HG03439 (cell line): ENCODE measurements around the gene KDM1B.
"Not testable (repeated sequence)": the region's sequence is repeated elsewhere in the genome, so short reads cannot be mapped to it uniquely, and the experiment has no call there.

Experiments used
- ATAC-seq: cut with Tn5 transposase; IDR thresholded peaks from one replicate; pipeline ENCODE4 v1.9.1; 2021; ENCODE audit warnings: mild to moderate bottlenecking, moderate library complexity; ENCODE audit not compliant: unreplicated experiment

The KDM1B gene

DNA sequence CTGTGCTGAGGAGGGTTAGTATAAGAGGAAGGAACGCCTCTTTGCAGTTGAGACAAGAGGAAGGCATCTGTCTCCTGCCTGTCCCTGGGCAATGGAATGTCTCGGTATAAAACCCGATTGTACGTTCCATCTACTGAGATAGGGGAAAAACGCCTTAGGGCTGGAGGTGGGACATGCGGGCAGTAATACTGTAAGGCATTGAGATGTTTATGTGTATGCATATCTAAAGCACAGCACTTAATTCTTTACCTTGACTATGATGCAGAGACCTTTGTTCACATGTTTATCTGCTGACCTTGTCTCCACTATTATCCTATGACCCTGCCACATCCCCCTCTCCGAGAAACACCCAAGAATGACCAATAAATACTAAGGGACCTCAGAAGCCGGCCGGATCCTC is 71.9 kb downstream of the KDM1B start:
- not testable (repeated sequence) for ATAC-seq

DNA sequence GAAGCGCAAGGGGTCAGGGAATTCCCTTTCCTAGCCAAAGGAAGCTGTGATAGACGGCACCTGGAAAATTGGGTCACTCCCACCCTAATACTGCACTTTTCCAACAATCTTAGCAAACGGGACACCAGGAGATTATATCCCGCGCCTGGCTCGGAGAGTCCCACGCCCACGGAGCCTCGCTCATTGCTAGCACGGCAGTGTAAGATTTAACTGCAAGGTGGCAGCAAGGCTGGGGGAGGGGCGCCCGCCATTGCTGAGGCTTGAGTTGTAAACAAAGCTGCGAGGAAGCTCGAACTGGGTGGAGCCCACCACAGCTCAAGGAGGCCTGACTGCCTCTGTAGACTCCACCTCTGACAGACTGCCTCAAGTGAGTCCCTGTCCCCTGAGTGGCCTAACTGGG is 73.4 kb downstream of the KDM1B start:
- not testable (repeated sequence) for ATAC-seq

- ATAC-seq: not testable (repeated sequence)
These were observed 76.6 kb downstream of the KDM1B start for GRCh38 chr6:18231856-18232255.

DNA sequence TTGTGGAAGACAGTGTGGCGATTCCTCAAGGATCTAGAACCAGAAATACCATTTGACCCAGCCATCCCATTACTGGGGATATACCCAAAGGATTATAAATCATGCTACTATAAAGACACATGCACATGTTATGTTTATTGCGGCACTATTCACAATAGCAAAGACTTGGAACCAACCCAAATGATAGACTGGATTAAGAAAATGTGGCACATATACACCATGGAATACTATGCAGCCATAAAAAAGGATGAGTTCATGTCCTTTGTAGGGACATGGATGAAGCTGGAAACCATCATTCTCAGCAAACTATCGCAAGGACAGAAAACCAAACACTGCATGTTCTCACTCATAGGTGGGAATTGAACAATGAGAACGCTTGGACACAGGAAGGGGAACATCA is 78.5 kb downstream of the KDM1B start:
- not testable (repeated sequence) for ATAC-seq

DNA sequence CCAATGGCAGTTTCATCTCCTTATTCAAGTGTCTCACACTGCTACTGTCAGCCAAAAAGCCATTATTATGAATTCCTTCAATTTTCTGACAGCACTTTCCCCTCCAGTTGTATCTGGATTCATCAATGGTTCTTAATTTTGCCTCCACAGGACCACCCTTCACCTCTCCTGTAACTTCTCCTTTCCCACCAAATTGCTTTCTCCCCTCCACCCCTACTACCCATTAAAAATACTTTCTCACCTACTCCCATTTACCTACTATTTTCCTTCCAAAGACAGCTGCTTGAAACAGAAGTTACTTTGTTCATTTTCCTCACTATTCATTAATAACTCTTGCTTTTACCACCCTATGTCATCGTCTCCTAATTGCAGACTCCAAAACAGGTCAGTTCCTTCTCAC is 79.3 kb downstream of the KDM1B start:
- ATAC-seq: no peak

DNA sequence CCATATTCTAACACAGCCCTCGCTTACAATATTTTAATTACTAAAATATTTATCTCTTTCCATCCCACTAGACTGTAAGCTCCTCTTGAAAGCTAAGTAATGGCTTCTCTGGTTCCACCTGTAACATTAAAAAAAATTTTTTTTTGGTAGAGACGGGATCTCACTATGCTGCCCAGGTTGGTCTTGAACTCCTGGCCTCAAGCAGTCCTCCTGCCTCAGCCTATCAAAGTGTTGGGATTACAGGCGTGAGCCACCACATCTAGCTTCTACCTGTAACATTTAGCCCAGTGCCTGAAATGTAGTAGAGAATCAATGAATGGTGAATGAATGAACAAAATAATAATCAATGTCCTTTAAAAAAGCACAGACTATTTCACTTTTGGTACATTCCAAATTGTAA is 80.3 kb downstream of the KDM1B start:
- no peak for ATAC-seq

DNA sequence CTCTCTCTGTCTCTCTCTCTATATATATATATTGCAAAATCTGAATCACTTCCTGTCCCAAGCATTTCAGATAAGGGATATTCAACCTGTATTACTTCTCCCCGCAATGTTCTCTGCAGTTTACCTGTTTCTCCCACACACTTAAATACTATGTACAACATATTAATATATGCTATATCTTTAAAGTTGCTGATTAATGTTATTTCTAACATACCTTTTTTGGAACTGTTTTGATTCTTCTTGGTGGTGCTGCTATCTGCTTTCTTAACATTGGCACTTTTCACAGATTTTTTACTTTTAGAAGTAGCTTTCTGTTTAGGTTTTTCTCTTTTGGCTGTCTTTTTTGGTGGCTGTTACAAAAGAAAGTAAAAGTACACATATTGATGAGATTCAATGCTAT is 81.9 kb downstream of the KDM1B start:
- no peak for ATAC-seq

DNA sequence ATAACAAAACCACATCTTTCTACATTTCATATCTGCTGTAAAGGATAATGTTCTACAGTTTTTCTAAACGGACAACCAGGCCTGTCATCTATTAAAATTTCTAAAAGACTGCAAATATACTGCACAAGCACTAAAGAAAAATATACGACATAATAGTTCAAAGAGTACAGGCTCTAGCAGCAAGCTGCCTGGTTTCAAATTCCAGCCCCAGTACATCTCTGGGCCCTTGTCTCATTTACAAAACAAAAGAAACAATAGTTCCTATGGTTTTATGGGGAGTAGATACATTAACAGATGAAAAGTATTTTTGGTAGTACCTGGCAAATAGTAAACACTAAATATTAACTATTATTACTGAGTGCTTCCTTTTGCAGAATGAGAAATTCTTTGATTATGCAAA is 85.0 kb downstream of the KDM1B start:
- no peak for ATAC-seq

- no peak for ATAC-seq
These were observed 86.2 kb downstream of the KDM1B start for GRCh38 chr6:18241208-18242038.

DNA sequence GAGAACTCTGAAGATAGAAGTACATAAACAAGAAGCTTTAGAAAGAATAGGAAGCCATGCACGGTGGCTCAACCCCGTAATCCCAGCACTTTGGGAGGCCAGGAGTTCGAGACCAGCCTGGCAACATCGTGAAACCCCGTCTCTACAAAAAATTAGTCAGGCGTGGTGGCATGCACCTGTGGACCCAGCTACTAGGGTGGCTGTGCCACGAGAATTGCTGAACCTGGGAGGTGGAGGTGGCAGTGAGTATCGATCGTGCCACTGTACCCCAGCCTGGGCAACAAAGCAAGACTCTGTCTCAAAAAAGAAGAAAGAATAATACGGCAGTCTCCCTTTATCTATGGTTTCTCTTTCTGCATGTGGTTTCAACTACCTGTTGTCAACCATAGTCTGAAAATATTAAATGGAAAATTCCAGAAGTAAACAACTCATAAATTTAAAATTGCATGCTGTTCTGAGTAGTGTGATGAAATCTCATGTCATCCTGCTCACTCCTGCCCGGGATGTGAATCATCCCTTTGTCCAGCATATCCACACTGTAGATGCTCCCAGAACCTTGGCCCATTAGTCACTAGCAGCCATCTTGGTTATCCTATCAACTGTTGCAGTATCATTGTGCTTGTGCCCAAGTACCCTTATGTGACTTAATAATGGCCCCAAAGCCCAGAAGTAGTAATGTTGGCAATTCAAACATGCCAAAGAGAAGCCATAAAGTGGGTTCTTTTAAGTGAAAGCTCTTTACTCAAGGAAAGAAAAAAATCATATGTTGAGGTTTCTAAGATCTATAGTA is 87.0 kb downstream of the KDM1B start:
- ATAC-seq: no peak

- ATAC-seq: no peak
These were observed 88.2 kb downstream of the KDM1B start for GRCh38 chr6:18243302-18243893.

DNA sequence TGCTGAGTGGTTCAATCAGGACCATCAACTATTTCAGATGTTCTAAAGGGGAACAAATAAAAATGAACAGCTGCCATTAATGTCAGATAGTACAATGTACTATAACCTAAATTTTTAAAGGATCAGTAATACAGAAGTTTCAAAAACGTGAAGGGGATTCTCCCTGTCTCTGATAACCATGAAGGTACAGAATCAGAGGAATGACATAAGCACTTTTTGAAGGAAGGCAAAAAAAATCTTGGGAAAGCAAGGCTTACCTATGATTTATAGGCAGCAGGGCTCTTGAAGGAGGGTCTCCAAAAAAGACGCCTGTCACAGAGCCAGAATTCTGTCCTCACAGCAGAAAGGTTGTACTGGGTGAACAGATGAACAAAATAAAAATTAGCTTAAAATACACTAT is 89.0 kb downstream of the KDM1B start:
- ATAC-seq: no peak

- ATAC-seq: no peak
These were observed 89.9 kb downstream of the KDM1B start for GRCh38 chr6:18245079-18245478.

- no peak for ATAC-seq
These were observed 90.4 kb downstream of the KDM1B start for GRCh38 chr6:18245642-18246041.

DNA sequence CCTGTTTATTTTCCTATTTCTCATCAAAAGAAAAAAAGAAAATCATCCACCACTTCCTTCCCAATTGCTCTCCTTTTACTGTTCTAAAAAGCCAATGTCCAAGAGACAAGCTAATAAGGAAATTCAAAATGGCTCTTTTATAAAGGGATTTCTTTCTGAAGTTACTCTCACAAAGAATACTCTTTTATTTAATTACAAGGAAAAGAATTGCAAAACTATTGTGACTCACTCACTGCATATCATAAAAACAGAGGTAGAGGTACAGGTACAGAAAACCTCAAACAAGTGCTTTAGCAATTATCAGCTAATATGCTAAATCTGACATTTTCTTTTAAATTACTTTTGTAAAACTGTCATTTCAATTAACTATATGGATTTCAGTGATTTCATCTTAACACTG is 91.0 kb downstream of the KDM1B start:
- ATAC-seq: no peak

- no peak for ATAC-seq
These were observed 91.8 kb downstream of the KDM1B start for GRCh38 chr6:18247002-18247401.

DNA sequence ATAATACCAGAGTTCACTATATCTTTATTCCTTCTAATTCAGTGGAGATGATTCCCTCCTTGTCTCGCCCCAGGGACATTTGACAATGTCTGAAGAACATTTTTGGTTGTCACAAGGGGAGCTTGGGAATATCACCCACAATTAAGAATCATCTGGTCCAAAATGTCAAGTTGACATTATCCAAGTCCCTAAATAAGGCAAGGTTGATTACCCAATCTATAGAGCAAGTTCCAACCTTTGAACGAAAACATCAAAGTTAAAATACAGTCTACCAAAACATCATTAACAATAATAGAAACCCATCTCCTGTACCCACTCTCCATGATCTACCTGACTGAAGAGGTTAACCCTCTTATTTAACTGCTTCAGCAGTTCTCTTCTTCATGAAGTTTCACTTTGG is 93.5 kb downstream of the KDM1B start:
- no peak for ATAC-seq

DNA sequence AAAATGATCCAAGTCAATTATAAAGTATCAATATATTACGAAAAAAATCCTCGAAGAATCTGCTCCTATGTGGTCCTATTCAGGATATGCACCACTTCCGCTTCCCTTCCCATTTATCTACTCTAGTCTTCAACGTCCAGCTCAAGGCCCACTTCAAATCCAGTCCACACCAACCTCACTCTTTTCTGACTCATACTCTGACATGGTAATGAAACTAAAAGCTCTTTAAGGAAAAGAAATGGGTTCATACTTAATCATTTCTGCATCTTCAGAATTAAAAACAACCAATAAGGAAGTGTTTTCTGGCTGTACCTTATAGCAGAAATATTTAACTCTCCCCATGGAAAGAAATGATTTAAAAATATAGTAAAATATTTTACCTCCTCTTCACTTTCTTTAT is 94.0 kb downstream of the KDM1B start:
- ATAC-seq: no peak

- no peak for ATAC-seq
These were observed 98.4 kb downstream of the KDM1B start for GRCh38 chr6:18253635-18254034.

- no peak for ATAC-seq
These were observed 99.6 kb downstream of the KDM1B start for GRCh38 chr6:18254793-18255192.

DNA sequence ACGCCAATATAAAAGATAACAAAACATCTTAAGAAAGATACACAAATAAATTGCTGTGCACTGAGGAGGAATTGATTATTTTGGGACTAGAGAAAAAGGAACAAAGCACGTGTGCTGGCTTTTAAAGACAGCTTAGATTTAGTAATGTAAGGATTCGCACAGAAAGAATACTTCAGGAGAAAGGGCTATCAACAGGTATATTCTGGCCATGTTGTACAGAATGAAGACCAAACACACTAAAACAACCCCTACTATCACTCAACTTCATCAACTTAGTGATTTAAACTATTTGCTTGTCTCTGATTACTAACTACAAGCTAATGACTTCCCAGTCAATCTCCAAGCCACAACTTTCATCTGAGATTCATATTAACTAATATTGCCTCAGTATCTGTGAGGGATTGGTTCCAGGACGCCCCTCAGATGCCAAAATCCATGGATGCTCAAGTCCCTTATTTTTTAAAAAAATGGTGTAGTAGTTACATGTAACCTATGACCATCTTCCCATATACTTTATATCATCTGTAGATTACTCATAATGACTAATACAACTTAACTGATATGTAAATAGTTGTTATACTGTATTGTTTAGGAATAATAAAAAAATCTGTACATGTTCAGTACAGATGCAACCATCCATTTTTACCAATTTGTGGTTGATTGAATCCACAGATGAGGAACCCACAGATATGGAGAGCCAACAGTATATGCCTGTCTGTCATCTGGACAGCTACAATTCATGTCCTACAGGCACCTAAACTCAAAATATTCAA is 104.6 kb downstream of the KDM1B start:
- ATAC-seq: peak; percentile 0
